Nephron progenitor cell (in vitro differentiated cells): ENCODE results near the gene PAAF1.

ENCODE experiments used
- DNase-seq: peaks from one replicate; pipeline ENCODE4 v3.0.0; 2021
- H3K27ac Mint-ChIP-seq: 2 replicates; pipeline ENCODE4 v1.8.0; 2021; ENCODE audit warnings: mild to moderate bottlenecking, moderate library complexity, mixed read lengths
- H3K27me3 Mint-ChIP-seq: 2 replicates; pipeline ENCODE4 v1.8.0; 2021; ENCODE audit warnings: mild to moderate bottlenecking, low read depth, mixed read lengths; ENCODE audit not compliant: poor library complexity
- H3K36me3 Mint-ChIP-seq: 2 replicates; pipeline ENCODE4 v1.8.0; 2021; ENCODE audit warnings: low read depth, mixed read lengths
- H3K4me1 Mint-ChIP-seq: 2 replicates; pipeline ENCODE4 v1.8.0; 2021; ENCODE audit warnings: mixed read lengths
- H3K4me3 Mint-ChIP-seq: 2 replicates; pipeline ENCODE4 v1.8.0; 2021; ENCODE audit warnings: mild to moderate bottlenecking, moderate library complexity, mixed read lengths
- H3K9me3 Mint-ChIP-seq: 2 replicates; pipeline ENCODE4 v1.8.0; 2021; ENCODE audit warnings: mild to moderate bottlenecking, moderate library complexity, mixed read lengths
- TF ChIP-seq, protein P1 (sequence below): fragments of 200-600 bp; sonication (generic); IDR thresholded peaks from 2 replicates; pipeline ENCODE4 v1.5.0; 2021; ENCODE audit warnings: antibody characterized with exemption

PAAF1 gene

DNA sequence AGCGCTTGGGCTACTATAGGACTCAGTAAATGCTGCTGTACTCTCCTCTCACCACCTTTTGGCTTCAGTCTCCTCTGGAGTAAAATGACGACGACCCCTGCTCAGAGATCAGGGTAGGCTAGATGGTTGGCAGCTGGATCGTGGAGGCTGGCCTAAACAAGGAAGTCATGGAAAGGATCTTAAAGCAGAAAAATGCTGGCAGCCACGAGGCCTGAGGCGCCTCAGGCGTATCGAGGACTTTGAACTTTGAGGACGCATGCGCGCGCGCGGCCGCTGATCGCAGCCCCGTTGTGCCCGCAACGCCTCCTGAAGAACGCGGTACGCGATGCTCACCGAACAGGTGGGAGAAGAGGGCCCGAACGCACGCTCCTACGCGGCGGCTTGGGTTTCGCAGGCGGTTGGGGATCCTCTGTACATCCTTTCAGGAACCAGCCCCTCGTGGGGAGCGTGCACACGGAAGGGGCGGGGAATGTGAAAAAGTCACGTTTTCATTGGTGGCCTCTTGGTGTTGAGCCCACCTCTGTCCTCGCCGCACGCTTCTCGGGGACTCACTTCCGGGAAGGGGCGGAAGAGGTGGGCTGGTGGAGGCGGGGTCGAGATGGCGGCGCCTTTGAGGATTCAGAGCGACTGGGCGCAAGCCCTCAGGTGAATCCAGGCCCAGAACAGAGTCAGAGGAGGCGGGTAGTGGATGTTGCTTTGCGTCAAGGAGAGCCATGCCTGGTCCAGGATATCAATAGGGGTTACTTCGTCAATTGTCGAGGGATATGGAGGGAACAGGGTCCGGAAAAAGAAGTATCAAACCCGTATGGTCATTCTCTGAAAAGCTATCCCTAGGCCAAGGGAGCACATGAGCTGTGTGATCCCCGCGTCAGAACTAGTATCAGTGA, at the start of gene PAAF1, which contains the start of gene COA4:
Gene PAAF1 (plus strand): TSS at position 576 of the 887 bp plus-strand sequence. CDS start 23 bp downstream, at position 599.
Gene COA4 (minus strand): TSS at position 423 of the 887 bp plus-strand sequence. CDS start 3,468 bp downstream, outside the sequence.
- H3K9me3 Mint-ChIP-seq = no peaks in the 10 kb centered on the region
- H3K27ac Mint-ChIP-seq = peak within 1 kb of the TSS; percentile 100
- TF ChIP-seq, protein P1, sequence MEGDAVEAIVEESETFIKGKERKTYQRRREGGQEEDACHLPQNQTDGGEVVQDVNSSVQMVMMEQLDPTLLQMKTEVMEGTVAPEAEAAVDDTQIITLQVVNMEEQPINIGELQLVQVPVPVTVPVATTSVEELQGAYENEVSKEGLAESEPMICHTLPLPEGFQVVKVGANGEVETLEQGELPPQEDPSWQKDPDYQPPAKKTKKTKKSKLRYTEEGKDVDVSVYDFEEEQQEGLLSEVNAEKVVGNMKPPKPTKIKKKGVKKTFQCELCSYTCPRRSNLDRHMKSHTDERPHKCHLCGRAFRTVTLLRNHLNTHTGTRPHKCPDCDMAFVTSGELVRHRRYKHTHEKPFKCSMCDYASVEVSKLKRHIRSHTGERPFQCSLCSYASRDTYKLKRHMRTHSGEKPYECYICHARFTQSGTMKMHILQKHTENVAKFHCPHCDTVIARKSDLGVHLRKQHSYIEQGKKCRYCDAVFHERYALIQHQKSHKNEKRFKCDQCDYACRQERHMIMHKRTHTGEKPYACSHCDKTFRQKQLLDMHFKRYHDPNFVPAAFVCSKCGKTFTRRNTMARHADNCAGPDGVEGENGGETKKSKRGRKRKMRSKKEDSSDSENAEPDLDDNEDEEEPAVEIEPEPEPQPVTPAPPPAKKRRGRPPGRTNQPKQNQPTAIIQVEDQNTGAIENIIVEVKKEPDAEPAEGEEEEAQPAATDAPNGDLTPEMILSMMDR = no peak
- H3K4me3 Mint-ChIP-seq = peak within 1 kb of the TSS; percentile 99
- no peaks in the 10 kb centered on the region for H3K27me3 Mint-ChIP-seq
- peaks cover 31% of the 10 kb centered on the region for H3K4me1 Mint-ChIP-seq
- peak; percentile 89 for DNase-seq
- H3K36me3 Mint-ChIP-seq = peaks cover 39% of the 10 kb centered on the region

DNA sequence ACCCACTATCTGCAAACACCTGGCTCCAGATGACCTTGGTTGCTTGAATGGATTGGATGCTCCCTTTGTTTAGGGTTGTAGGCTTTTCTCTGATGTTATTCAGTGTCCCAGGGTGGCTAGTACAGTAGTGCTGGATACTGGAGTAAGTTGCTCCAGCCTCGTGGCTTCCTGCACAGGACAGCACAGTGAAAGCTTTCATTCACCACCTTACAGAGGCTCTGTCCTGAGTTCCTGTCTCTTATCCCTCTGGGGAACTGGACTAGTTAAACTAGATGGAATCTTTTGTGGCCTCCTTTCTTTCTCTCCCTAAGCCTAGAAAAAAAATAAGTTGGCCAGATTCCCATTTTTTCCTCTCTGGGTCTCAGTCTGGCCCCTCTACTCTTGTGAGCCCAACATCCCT, 46.5 kb upstream of the PAAF1 start:
- H3K4me1 Mint-ChIP-seq = no peaks in the 10 kb centered on the region

DNA sequence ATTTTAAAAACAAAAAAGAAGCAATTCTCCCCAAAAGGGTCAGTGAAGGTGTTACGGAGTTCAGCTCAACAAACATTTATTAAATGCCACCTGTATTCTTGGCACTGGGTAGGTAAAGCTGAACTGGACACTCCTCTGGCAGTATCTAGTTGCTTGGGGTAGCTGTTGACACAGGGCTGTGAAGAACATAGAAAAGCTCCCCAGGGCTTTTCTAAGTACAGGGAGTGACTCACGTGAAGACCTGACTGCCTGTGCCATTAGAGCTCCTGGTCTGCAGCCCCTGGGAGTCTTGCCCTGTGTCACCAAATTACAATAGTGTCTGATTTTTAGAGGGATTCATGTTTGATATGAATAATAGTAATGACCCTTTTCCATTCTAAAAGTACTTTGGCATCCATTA, 43.7 kb upstream of the PAAF1 start:
- TF ChIP-seq, protein P1 = no peak
- no peak overlapping the region for H3K4me3 Mint-ChIP-seq
- H3K27me3 Mint-ChIP-seq = no peaks in the 10 kb centered on the region
- peaks cover 23% of the 10 kb centered on the region for H3K36me3 Mint-ChIP-seq
- H3K27ac Mint-ChIP-seq = no peak overlapping the region
- no peaks in the 10 kb centered on the region for H3K4me1 Mint-ChIP-seq
- no peak for DNase-seq
- H3K9me3 Mint-ChIP-seq = no peaks in the 10 kb centered on the region

More for the DNA sequence above, 46.5 kb upstream of the PAAF1 start:
- H3K27ac Mint-ChIP-seq = peak overlapping the region; percentile 47
- H3K36me3 Mint-ChIP-seq = peaks cover 41% of the 10 kb centered on the region
- no peak overlapping the region for H3K4me3 Mint-ChIP-seq
- DNase-seq = no peak
- H3K27me3 Mint-ChIP-seq = no peaks in the 10 kb centered on the region
- H3K9me3 Mint-ChIP-seq = no peaks in the 10 kb centered on the region
- TF ChIP-seq, protein P1 = no peak

- Mint-ChIP-seq H3K36me3 (peaks cover 38% of the 10 kb centered on the region), H3K4me3 (no peak overlapping the region), H3K27ac (peak overlapping the region; percentile 19), H3K9me3 (no peaks in the 10 kb centered on the region), H3K4me1 (no peaks in the 10 kb centered on the region), H3K27me3 (peaks cover 4% of the 10 kb centered on the region)
- DNase-seq = no peak
- TF ChIP-seq, protein P1 = no peak
Measured at GRCh38 chr11:73838443-73839122, 38.2 kb upstream of the PAAF1 start.

GRCh38 chr11:73839123-73839457, 37.7 kb upstream of the PAAF1 start:
- TF ChIP-seq, protein P1 = no peak
- no peaks in the 10 kb centered on the region for H3K9me3 Mint-ChIP-seq
- no peak overlapping the region for H3K4me3 Mint-ChIP-seq
- peaks cover 35% of the 10 kb centered on the region for H3K36me3 Mint-ChIP-seq
- no peak for DNase-seq
- H3K27me3 Mint-ChIP-seq = peaks cover 4% of the 10 kb centered on the region
- H3K4me1 Mint-ChIP-seq = no peaks in the 10 kb centered on the region
- H3K27ac Mint-ChIP-seq = no peak overlapping the region
